Heart left ventricle (tissue), 16 donors: ENCODE results near the gene CDH11. TPM values are rescaled to one million over a fixed set of nuclear protein-coding genes. Genes with fewer than 3 reads are reported as not detected.

ENCODE experiments used
- ATAC-seq, 4 donors: fragments of 200-7000 bp; cut with Tn5 transposase; one replicate each; pipeline ENCODE4 v1.9.1; 2020 to 2022; ENCODE audit warnings: moderate library complexity in 4 of 4, mild to moderate bottlenecking in 3 of 4, moderate number of reproducible peaks in 1 of 4
- DNase-seq, 5 donors: peaks; one replicate each; pipeline ENCODE4 v3.0.0-alpha.2; 2020
- H3K27ac ChIP-seq, 12 donors: fragments of 200-600 bp; sonication (generic) in 4 of 12; one replicate each; pipeline versions ENCODE4 v1.5.0 to v1.8.0; 2016 to 2022; ENCODE audit warnings: mild to moderate bottlenecking in 2 of 12
- H3K27me3 ChIP-seq, 9 donors: fragments of 200-600 bp; sonication (generic) in 2 of 9; one replicate each; pipeline versions ENCODE4 v1.5.1 to v1.8.0; 2016 to 2022; ENCODE audit warnings: mild to moderate bottlenecking in 3 of 9
- H3K36me3 ChIP-seq, 9 donors: fragments of 200-600 bp; sonication (generic) in 2 of 9; one replicate each; pipeline versions ENCODE4 v1.5.0 to v1.8.0; 2018 to 2022; ENCODE audit warnings: mild to moderate bottlenecking in 2 of 9
- H3K4me1 ChIP-seq, 12 donors: fragments of 200-600 bp; sonication (generic) in 4 of 12; one replicate each; pipeline versions ENCODE4 v1.5.0 to v1.8.0; 2016 to 2022; ENCODE audit warnings: mild to moderate bottlenecking in 3 of 12
- H3K4me3 ChIP-seq, 12 donors: fragments of 200-600 bp; sonication (generic) in 4 of 12; one replicate each; pipeline versions ENCODE4 v1.5.0 to v1.8.0; 2017 to 2022; ENCODE audit warnings: mild to moderate bottlenecking in 9 of 12, moderate library complexity in 4 of 12
- H3K9me3 ChIP-seq, 12 donors: fragments of 200-600 bp; sonication (generic) in 4 of 12; one replicate each; pipeline versions ENCODE4 v1.5.0 to v1.8.0; 2016 to 2022; ENCODE audit warnings: mild to moderate bottlenecking in 1 of 12
- CTCF ChIP-seq, 12 donors: fragments of 200-600 bp; sonication (generic) in 4 of 12; IDR thresholded peaks; one replicate each; pipeline versions ENCODE4 v1.5.0 to v1.8.0; 2018 to 2022; ENCODE audit warnings: antibody characterized with exemption in 12 of 12, mild to moderate bottlenecking in 5 of 12
- POLR2A ChIP-seq, 2 donors: fragments of 450-650 bp; IDR thresholded peaks; one replicate each; pipeline ENCODE4 v1.6.1; 2017; ENCODE audit warnings: antibody characterized with exemption in 2 of 2, mild to moderate bottlenecking in 2 of 2, moderate library complexity in 2 of 2
- WGBS, 4 donors: extraction: QIAGEN DNeasy Blood & Tissue Kit in 2 of 4; methylation state at CpG; one replicate each; pipeline versions ENCODE4 v1.1.5 to v1.1.7; 2013 to 2018; 5-methylcytosine and 5-hydroxymethylcytosine counted together
- intact Hi-C, 10 donors: fragments of 100-400 bp; cut with DNase I; formaldehyde crosslinking; loops; one replicate each; pipeline versions ENCODE4 v1.11.1 to v1.14.2; 2022
- polyA plus RNA-seq, 2 donors: library from polyadenylated mRNA; stranded (reverse); fragments of 200-250 nt; gene quantifications; one replicate each; pipeline ENCODE4 v1.2.3, GENCODE V29; 2013
- total RNA-seq, 9 donors: library from RNA; depleted of rRNA in 2 of 9; stranded (reverse); fragments of >200 nt in 2 of 9; fragmentation: NEBNext Ultra II Directional in 3 of 9; extraction: Animal tissue kit (Norgen Biotek cat#: 25700) in 3 of 9; gene quantifications; one replicate each; pipeline versions ENCODE4 v1.1.0 to v1.2.4, GENCODE V29; 2016 to 2023
- donor health status: ischemic (EF 13 %, LVEDD 7.1; RV severe dilation, severe dysfunction).
- donor health status: healthy with polysubstance abuse.
- donor health status: DM: no; HTN: yes; CAD: no.
- donor health status: DM: no; HTN: no; CAD: no.
- donor health status: ischemic (EF 25% LVEDD 6.9; RV normal size, moderate dysfunction).
- donor health status: ischemic (EF 25% LVEDD 5.7; RV mildly dilated, moderate dysfunction).
- donor health status: healthy.
- donor health status: DM: yes; HTN: yes; CAD: no.
- donor health status: ischemic (EF 35%, LVEDD 5.7; RV mildly dilated, moderate dysfunction).
- donor health status: nonischemic (EF 11% LVEDD 7.7; RV severe dilation, severe dysfunction).
- donor health status: DM: yes; HTN: yes; CAD: no.
- donor health status: PGD.
- donor health status: ischemic (EF 29% LVEDD 5.4; RV normal size, mild dysfunction).
- donor health status: nonischemic (EF 23%, LVEDD 6.1; RV moderate dilation, normal function).

The CDH11 gene
- total and polyA plus RNA-seq, 11 donors: 1.4 to 37.1 (median 7.4) TPM

GRCh38 chr16:64997751-64998150 lies 124.1 kb downstream of the CDH11 start:
- intact Hi-C loops: no loop called here
- TF ChIP-seq CTCF (IDR thresholded peaks at IDR 0.05) (no peak), POLR2A (IDR thresholded peaks at IDR 0.05) (no peak)
- Histone ChIP-seq H3K27ac (no peak overlapping the region), H3K9me3 (no peaks in the 10 kb centered on the region), H3K4me1 (peaks cover 0 to 4% (median 0%) of the 10 kb centered on the region in 12 donors), H3K27me3 (no peaks in the 10 kb centered on the region), H3K36me3 (peaks cover 0 to 34% (median 0%) of the 10 kb centered on the region in 9 donors), H3K4me3 (no peak overlapping the region)
- ATAC-seq (no peak), DNase-seq (no peak)
- 82 to 89% (median 86%) methylated on average over 2 of the region's 2 CpGs for WGBS, 4 donors

- intact Hi-C loops: no loop called here
- H3K4me1 ChIP-seq: no peaks in the 10 kb centered on the region
- DNase-seq (no peak), ATAC-seq (no peak)
- WGBS, 4 donors: 97 to 99% (median 98%) methylated on average over 9 of the region's 9 CpGs
- no peak overlapping the region for H3K27ac ChIP-seq
- TF ChIP-seq CTCF (IDR thresholded peaks at IDR 0.05) (no peak), POLR2A (IDR thresholded peaks at IDR 0.05) (no peak)
- H3K4me3 ChIP-seq: no peak overlapping the region
- no peaks in the 10 kb centered on the region for H3K27me3 ChIP-seq
- no peaks in the 10 kb centered on the region for H3K9me3 ChIP-seq
- peaks cover 0 to 40% (median 0%) of the 10 kb centered on the region in 9 donors for H3K36me3 ChIP-seq
Measured at GRCh38 chr16:64997121-64997520, 124.7 kb downstream of the CDH11 start.

DNA sequence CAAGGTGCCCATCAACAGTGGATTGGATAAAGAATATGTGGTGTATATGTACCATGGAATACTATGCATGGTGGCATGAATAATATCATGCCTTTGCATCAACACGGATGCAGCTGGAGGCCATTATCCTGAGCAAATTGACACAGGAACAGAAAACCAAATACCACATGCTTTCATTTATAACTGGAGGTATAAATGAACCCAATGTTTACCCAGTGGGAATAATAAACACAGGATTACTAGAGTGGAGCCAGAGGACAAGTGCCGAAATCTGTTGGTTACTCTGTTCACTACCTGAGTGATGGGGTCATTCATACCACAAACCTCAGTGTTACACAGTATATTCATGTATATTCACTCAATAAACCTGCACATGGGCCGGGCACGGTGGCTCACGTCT lies 125.2 kb downstream of the CDH11 start:
- intact Hi-C loops: no loop called here
- TF ChIP-seq CTCF (IDR thresholded peaks at IDR 0.05): no peak
- no peak for TF ChIP-seq POLR2A (IDR thresholded peaks at IDR 0.05)

GRCh38 chr16:64993464-64993863 lies 128.4 kb downstream of the CDH11 start:
- DNase-seq (no peak), ATAC-seq (no peak)
- intact Hi-C loops: no loop called here
- H3K36me3 ChIP-seq: peaks cover 0 to 51% (median 0%) of the 10 kb centered on the region in 9 donors
- TF ChIP-seq CTCF (IDR thresholded peaks at IDR 0.05): no peak
- no peak for TF ChIP-seq POLR2A (IDR thresholded peaks at IDR 0.05)
- no peaks in the 10 kb centered on the region for H3K4me1 ChIP-seq
- H3K9me3 ChIP-seq: no peaks in the 10 kb centered on the region
- no peaks in the 10 kb centered on the region for H3K27me3 ChIP-seq
- 66 to 77% (median 76%) methylated on average over 2 of the region's 2 CpGs for WGBS, 4 donors
- H3K27ac ChIP-seq: no peak overlapping the region
- H3K4me3 ChIP-seq: no peak overlapping the region

More for the DNA sequence above, 125.2 kb downstream of the CDH11 start:
- H3K9me3 ChIP-seq: no peaks in the 10 kb centered on the region
- no peak overlapping the region for H3K27ac ChIP-seq
- no peaks in the 10 kb centered on the region for H3K27me3 ChIP-seq
- H3K4me1 ChIP-seq: no peaks in the 10 kb centered on the region
- no peak overlapping the region for H3K4me3 ChIP-seq
- H3K36me3 ChIP-seq: peaks cover 0 to 42% (median 0%) of the 10 kb centered on the region in 9 donors
- no peak for ATAC-seq
- WGBS, 4 donors: 93 to 98% (median 95%) methylated on average over 5 of the region's 5 CpGs
- DNase-seq: no peak
